MM.1S (cell line): ENCODE results near the gene KRTAP12-4.

Experiments
- EZH2 ChIP-seq: fragments of 300-600 bp; sonication (generic); optimal IDR thresholded peaks from 2 replicates; pipeline ENCODE3; 2017; ENCODE audit warnings: low read depth, mild to moderate bottlenecking, antibody characterized with exemption, low read length, mixed read lengths
- EZH2phosphoT487 ChIP-seq: fragments of 300-600 bp; sonication (generic); IDR thresholded peaks from 2 replicates; pipeline ENCODE4 v1.6.1; 2018; ENCODE audit warnings: antibody characterized with exemption, low read length
- TF ChIP-seq, protein P1 (sequence below): fragments of 300-600 bp; sonication (generic); IDR thresholded peaks from 2 replicates; pipeline ENCODE4 v1.5.1; 2016; ENCODE audit warnings: antibody characterized with exemption, low read length, mixed read lengths

DNA sequence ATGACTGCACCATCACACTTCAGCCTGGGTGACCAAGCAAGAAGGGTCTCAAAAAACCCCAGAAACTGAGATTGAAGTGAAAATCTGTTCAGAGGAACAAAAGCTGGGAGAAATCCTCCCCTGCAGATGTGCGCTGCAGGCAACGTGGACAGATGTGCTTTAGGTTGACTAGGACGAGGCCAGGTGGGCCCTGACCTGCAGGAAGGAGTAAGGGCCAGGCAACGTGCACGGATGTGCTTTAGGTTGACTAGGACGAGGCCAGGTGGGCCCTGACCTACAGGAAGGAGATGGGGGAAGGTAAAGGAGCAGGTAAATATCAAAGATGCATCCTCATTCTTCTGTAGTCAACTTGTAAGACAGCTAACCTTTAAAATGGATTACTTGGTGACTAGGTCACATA lies 30.0 kb upstream of the KRTAP12-4 start:
- TF ChIP-seq EZH2phosphoT487 (no peak), EZH2 (no peak)
- TF ChIP-seq, protein P1, sequence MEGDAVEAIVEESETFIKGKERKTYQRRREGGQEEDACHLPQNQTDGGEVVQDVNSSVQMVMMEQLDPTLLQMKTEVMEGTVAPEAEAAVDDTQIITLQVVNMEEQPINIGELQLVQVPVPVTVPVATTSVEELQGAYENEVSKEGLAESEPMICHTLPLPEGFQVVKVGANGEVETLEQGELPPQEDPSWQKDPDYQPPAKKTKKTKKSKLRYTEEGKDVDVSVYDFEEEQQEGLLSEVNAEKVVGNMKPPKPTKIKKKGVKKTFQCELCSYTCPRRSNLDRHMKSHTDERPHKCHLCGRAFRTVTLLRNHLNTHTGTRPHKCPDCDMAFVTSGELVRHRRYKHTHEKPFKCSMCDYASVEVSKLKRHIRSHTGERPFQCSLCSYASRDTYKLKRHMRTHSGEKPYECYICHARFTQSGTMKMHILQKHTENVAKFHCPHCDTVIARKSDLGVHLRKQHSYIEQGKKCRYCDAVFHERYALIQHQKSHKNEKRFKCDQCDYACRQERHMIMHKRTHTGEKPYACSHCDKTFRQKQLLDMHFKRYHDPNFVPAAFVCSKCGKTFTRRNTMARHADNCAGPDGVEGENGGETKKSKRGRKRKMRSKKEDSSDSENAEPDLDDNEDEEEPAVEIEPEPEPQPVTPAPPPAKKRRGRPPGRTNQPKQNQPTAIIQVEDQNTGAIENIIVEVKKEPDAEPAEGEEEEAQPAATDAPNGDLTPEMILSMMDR, result no peak
